GM12891 (cell line): Measurements from ENCODE around the gene ANXA7.

Experiments used
- POLR2A ChIP-seq: IDR thresholded peaks from 2 replicates; pipeline ENCODE4 v1.6.1; 2011; ENCODE audit warnings: low read depth, low read length, control low read depth
- TAF1 ChIP-seq: IDR thresholded peaks from 2 replicates; pipeline ENCODE4 v1.6.1; 2011; ENCODE audit warnings: low read depth, low read length, control low read depth

GRCh38 chr10:73448384-73448783, 34.5 kb upstream of the ANXA7 start:
- no peak for TF ChIP-seq POLR2A
- no peak for TF ChIP-seq TAF1
